Subcutaneous abdominal adipose tissue (tissue), 5 donors: ENCODE results near the gene TTYH3.
"Not testable (repeated sequence)": the region's sequence is repeated elsewhere in the genome, so short reads cannot be mapped to it uniquely, and the experiment has no call there.

Experiments used
- H3K27ac ChIP-seq: one replicate; pipeline ENCODE4 v1.7.0; 2013; ENCODE audit warnings: low read depth, mild to moderate bottlenecking, inconsistent platforms, low read length, moderate library complexity
- H3K27me3 ChIP-seq, 5 donors: one replicate each; pipeline ENCODE4 v1.7.0; 2013; ENCODE audit warnings: low read length in 5 of 5, inconsistent platforms in 1 of 5; ENCODE audit not compliant: control insufficient read depth in 5 of 5, insufficient read depth in 4 of 5
- H3K36me3 ChIP-seq, 5 donors: one replicate each; pipeline ENCODE4 v1.7.0; 2013; ENCODE audit warnings: low read length in 5 of 5; ENCODE audit not compliant: control insufficient read depth in 5 of 5, insufficient read depth in 5 of 5
- H3K4me1 ChIP-seq, 5 donors: one replicate each; pipeline ENCODE4 v1.7.0; 2013; ENCODE audit warnings: low read length in 5 of 5, mild to moderate bottlenecking in 3 of 5, moderate library complexity in 1 of 5; ENCODE audit not compliant: control insufficient read depth in 5 of 5, insufficient read depth in 5 of 5
- H3K4me3 ChIP-seq, 5 donors: one replicate each; pipeline ENCODE4 v1.7.0; 2013; ENCODE audit warnings: low read length in 5 of 5, low read depth in 1 of 5
- H3K9ac ChIP-seq, 5 donors: one replicate each; pipeline ENCODE4 v1.7.0; 2013; ENCODE audit warnings: low read length in 5 of 5, mild to moderate bottlenecking in 4 of 5, moderate library complexity in 3 of 5
- H3K9me3 ChIP-seq, 5 donors: one replicate each; pipeline ENCODE4 v1.7.0; 2013; ENCODE audit warnings: low read length in 5 of 5; ENCODE audit not compliant: control insufficient read depth in 5 of 5
- donor health status: healthy.
- donor health status: healthy.
- donor health status: healthy.
- donor health status: healthy.
- donor health status: healthy.

The TTYH3 gene

GRCh38 chr7:2684501-2684900 lies 52.7 kb downstream of the TTYH3 start:
- Histone ChIP-seq H3K27ac (no peak overlapping the region), H3K4me1 (peaks cover 0 to 23% (median 21%) of the 10 kb centered on the region in 5 donors), H3K9ac (no peak overlapping the region), H3K9me3 (no peaks in the 10 kb centered on the region), H3K27me3 (peaks cover 27 to 38% (median 28%) of the 10 kb centered on the region in 5 donors), H3K36me3 (no peaks in the 10 kb centered on the region), H3K4me3 (no peak overlapping the region)

GRCh38 chr7:2686101-2686500 lies 54.3 kb downstream of the TTYH3 start:
- Histone ChIP-seq H3K27me3 (peaks cover 29 to 36% (median 33%) of the 10 kb centered on the region in 5 donors), H3K4me3 (no peak overlapping the region), H3K4me1 (peaks cover 0 to 30% (median 24%) of the 10 kb centered on the region in 5 donors), H3K27ac (no peak overlapping the region), H3K9ac (no peak overlapping the region), H3K36me3 (no peaks in the 10 kb centered on the region), H3K9me3 (no peaks in the 10 kb centered on the region)

- Histone ChIP-seq H3K36me3 (no peaks in the 10 kb centered on the region), H3K27ac (no peak overlapping the region), H3K4me3 (no peak overlapping the region), H3K9me3 (no peaks in the 10 kb centered on the region), H3K4me1 (peaks cover 0 to 30% (median 24%) of the 10 kb centered on the region in 5 donors), H3K27me3 (peaks cover 27 to 36% (median 33%) of the 10 kb centered on the region in 5 donors), H3K9ac (no peak overlapping the region)
Measured at GRCh38 chr7:2687338-2687869, 55.6 kb downstream of the TTYH3 start.

GRCh38 chr7:2687881-2688318 lies 56.1 kb downstream of the TTYH3 start, which contains the start of gene AMZ1:
AMZ1 (plus strand) TSS chr7:2688202; CDS start chr7:2700452, 12,250 bp downstream.
- Histone ChIP-seq H3K4me3 (peak within 1 kb of the TSS in 1 of 5 donors; percentile 44), H3K4me1 (peaks cover 0 to 30% (median 24%) of the 10 kb centered on the region in 5 donors), H3K9me3 (no peaks in the 10 kb centered on the region), H3K27me3 (peaks cover 27 to 36% (median 33%) of the 10 kb centered on the region in 5 donors), H3K27ac (no peak within 1 kb of the TSS), H3K9ac (no peak within 1 kb of the TSS), H3K36me3 (no peaks in the 10 kb centered on the region)

- peak overlapping the region in 1 of 5 donors; percentile 30 for H3K4me3 ChIP-seq
- peaks cover 27 to 36% (median 32%) of the 10 kb centered on the region in 5 donors for H3K27me3 ChIP-seq
- H3K27ac ChIP-seq: no peak overlapping the region
- H3K9me3 ChIP-seq: no peaks in the 10 kb centered on the region
- H3K4me1 ChIP-seq: peaks cover 0 to 30% (median 29%) of the 10 kb centered on the region in 5 donors
- H3K36me3 ChIP-seq: no peaks in the 10 kb centered on the region
- no peak overlapping the region for H3K9ac ChIP-seq
Measured at GRCh38 chr7:2688409-2689342, 56.9 kb downstream of the TTYH3 start.

GRCh38 chr7:2689343-2689847 lies 57.6 kb downstream of the TTYH3 start:
- H3K9ac ChIP-seq: no peak overlapping the region

GRCh38 chr7:2689951-2690705 lies 58.3 kb downstream of the TTYH3 start:
- H3K27me3 ChIP-seq: peaks cover 25 to 36% (median 31%) of the 10 kb centered on the region in 5 donors
- no peak overlapping the region for H3K4me3 ChIP-seq
- peaks cover 0 to 36% (median 30%) of the 10 kb centered on the region in 5 donors for H3K4me1 ChIP-seq
- H3K9me3 ChIP-seq: no peaks in the 10 kb centered on the region
- no peaks in the 10 kb centered on the region for H3K36me3 ChIP-seq
- no peak overlapping the region for H3K27ac ChIP-seq
- H3K9ac ChIP-seq: no peak overlapping the region

More at GRCh38 chr7:2689343-2689847, 57.6 kb downstream of the TTYH3 start:
- no peaks in the 10 kb centered on the region for H3K36me3 ChIP-seq
- peaks cover 0 to 36% (median 30%) of the 10 kb centered on the region in 5 donors for H3K4me1 ChIP-seq
- H3K27me3 ChIP-seq: peaks cover 27 to 36% (median 32%) of the 10 kb centered on the region in 5 donors
- no peak overlapping the region for H3K4me3 ChIP-seq
- no peak overlapping the region for H3K27ac ChIP-seq
- H3K9me3 ChIP-seq: no peaks in the 10 kb centered on the region

- Histone ChIP-seq H3K9me3 (no peaks in the 10 kb centered on the region), H3K9ac (no peak overlapping the region), H3K27ac (no peak overlapping the region), H3K36me3 (no peaks in the 10 kb centered on the region), H3K4me1 (peaks cover 0 to 36% (median 30%) of the 10 kb centered on the region in 5 donors), H3K27me3 (peaks cover 22 to 33% (median 27%) of the 10 kb centered on the region in 5 donors), H3K4me3 (no peak overlapping the region)
Measured at GRCh38 chr7:2691011-2691707, 59.4 kb downstream of the TTYH3 start.

GRCh38 chr7:2691932-2692439 lies 60.2 kb downstream of the TTYH3 start:
- H3K27ac ChIP-seq, H3K4me3 ChIP-seq, H3K9me3 ChIP-seq, H3K9ac ChIP-seq, H3K36me3 ChIP-seq: not testable (repeated sequence)
- Histone ChIP-seq H3K4me1 (peaks cover 0 to 36% (median 30%) of the 10 kb centered on the region in 5 donors), H3K27me3 (peaks cover 18 to 30% (median 25%) of the 10 kb centered on the region in 5 donors)
